ENCODE data around the gene DOCK7.

GRCh38 chr1:62415687-62416086 is 272.5 kb downstream of the DOCK7 start:
- no peak for TF ChIP-seq EZH2 (IDR thresholded peaks at IDR 0.05; ENCODE audit: insufficient read depth, poor library complexity, severe bottlenecking)
- no peak for TF ChIP-seq EZH2phosphoT487 (IDR thresholded peaks at IDR 0.05; ENCODE audit: insufficient read depth, low read depth)

All from GM23248 (cell line).